ENCODE measurements around the gene AHRR. TPM values are rescaled to one million over a fixed set of nuclear protein-coding genes. Genes with fewer than 3 reads are reported as not detected.
A peak's percentile ranks its signal among the peaks of the same experiment; 100 is the strongest.

The AHRR gene
- total RNA-seq, 1 donor from 2014 or later, result 2.6 TPM

DNA sequence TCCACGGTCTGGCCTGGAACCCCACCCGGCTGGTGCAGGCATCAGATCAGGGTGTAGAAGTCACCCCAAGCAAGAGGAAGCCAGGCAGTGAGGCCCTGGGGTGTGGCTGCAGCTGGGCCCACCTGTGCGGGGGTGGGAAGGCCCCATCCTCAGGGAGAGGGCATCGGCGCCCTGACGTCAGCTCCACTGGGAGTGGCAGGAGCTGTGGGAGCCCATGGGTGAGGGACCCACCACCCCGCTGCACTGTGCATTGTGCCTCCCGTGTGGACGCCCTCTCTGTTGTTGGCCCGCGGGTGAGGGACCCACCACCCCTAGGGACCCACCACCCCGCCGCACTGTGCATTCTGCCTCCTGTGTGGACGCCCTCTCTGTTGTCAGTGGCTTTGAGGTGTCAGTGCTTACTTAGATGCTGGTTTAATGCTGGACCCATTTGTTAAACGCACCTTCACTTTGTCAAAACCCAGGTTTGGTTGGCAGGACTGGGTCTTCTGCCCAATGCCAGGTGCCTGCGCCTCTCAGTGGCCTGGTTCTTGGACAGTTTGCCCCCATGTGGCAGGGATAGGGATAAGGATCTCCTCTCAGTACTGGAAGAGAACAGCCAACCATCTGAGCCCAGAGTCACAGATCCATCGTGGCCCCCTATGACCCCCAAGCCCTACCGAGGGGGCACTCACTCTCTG lies 114.6 kb downstream of the AHRR start:
- no peaks in the 10 kb centered on the region for H3K36me3 ChIP-seq (ENCODE audit: control insufficient read depth, insufficient read depth, low read length)
- TF ChIP-seq, protein P1, sequence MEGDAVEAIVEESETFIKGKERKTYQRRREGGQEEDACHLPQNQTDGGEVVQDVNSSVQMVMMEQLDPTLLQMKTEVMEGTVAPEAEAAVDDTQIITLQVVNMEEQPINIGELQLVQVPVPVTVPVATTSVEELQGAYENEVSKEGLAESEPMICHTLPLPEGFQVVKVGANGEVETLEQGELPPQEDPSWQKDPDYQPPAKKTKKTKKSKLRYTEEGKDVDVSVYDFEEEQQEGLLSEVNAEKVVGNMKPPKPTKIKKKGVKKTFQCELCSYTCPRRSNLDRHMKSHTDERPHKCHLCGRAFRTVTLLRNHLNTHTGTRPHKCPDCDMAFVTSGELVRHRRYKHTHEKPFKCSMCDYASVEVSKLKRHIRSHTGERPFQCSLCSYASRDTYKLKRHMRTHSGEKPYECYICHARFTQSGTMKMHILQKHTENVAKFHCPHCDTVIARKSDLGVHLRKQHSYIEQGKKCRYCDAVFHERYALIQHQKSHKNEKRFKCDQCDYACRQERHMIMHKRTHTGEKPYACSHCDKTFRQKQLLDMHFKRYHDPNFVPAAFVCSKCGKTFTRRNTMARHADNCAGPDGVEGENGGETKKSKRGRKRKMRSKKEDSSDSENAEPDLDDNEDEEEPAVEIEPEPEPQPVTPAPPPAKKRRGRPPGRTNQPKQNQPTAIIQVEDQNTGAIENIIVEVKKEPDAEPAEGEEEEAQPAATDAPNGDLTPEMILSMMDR (IDR thresholded peaks at IDR 0.05; ENCODE audit: insufficient read depth, low read length, poor library complexity, severe bottlenecking), result peak; percentile 47
- DNase-seq (ENCODE audit: low read depth), result no peak

DNA sequence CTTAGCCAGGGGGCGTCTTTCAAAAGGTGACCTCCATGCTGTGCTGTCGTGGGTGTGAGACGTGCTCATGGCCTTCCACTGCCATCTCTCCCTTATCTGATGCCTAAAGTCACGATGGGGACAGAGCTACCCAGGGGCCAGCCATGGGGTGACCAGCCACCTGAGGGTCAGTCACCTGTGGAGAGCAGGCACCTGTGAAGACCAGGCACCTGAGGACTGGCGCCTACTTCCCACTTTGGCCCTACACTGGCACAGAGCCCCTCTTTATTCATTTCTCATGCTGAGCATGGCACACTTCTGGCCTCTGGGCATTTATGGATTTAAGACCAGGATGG lies 115.1 kb downstream of the AHRR start:
- Histone ChIP-seq H3K36me3 (ENCODE audit: control insufficient read depth, insufficient read depth, low read length) (no peaks in the 10 kb centered on the region), H3K27me3 (ENCODE audit: control insufficient read depth, insufficient read depth, low read length) (peaks cover 2% of the 10 kb centered on the region), H3K4me3 (ENCODE audit: low read depth, low read length) (no peak overlapping the region)
- no peak for DNase-seq (ENCODE audit: low read depth)
- TF ChIP-seq, protein P1 (IDR thresholded peaks at IDR 0.05; ENCODE audit: insufficient read depth, low read length, poor library complexity, severe bottlenecking), result no peak

More for the DNA sequence above, 114.6 kb downstream of the AHRR start:
- H3K4me3 ChIP-seq (ENCODE audit: low read depth, low read length), result no peak overlapping the region
- peaks cover 2% of the 10 kb centered on the region for H3K27me3 ChIP-seq (ENCODE audit: control insufficient read depth, insufficient read depth, low read length)

DNA sequence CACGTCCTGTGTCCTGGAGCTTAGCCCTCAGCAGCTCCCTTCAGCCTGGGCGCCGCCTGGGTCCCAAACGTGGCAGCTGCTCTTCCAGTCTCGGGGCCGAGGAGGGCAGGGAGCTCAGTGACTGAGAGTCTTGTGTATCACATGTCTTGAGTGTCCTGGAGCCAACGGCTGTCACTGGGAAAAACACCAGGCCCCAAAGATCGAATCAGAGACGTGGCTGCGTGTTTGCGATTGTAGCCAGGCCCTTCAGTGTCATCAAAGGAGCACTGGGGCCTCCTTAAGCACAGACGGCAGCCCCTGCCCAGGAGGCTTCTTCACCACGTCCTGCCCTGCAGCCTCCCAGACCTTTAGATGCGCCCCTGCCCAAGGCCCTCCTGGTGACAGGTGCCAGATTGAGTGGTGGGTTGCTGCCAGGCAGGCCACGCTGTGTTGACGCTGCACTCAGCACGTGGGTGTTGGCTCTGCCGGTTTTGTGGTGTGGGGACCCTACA lies 115.8 kb downstream of the AHRR start:
- Histone ChIP-seq H3K27me3 (ENCODE audit: control insufficient read depth, insufficient read depth, low read length) (peaks cover 2% of the 10 kb centered on the region), H3K4me3 (ENCODE audit: low read depth, low read length) (no peak overlapping the region), H3K36me3 (ENCODE audit: control insufficient read depth, insufficient read depth, low read length) (no peaks in the 10 kb centered on the region)
- TF ChIP-seq, protein P1 (IDR thresholded peaks at IDR 0.05; ENCODE audit: insufficient read depth, low read length, poor library complexity, severe bottlenecking), result no peak
- no peak for DNase-seq (ENCODE audit: low read depth)

DNA sequence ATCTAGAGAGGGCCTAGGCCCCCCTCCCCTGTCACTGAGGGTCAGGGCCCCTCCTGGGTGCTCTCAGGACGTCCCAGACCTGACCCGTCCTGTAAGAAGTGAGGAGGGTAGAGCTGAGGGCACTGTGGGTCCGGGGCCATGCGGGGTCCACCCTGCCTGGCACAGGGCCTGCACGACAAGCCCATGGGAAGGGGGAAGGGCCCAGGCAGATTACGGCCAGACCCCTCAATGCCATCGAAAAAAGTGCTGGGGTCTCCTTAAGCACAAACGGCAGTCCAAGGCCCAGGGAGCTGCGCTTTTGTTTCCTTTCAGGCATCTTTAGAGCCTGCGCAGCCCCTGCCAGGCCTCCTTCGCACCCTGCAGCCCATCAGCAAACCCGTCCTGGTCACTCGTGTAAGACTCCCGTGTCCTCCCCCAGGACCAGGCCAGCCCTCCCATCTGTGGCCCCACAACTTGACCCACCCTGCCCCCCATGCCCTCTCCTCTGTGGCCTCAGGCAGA lies 117.0 kb downstream of the AHRR start:
- H3K27me3 ChIP-seq (ENCODE audit: control insufficient read depth, insufficient read depth, low read length), result no peaks in the 10 kb centered on the region
- TF ChIP-seq, protein P1 (IDR thresholded peaks at IDR 0.05; ENCODE audit: insufficient read depth, low read length, poor library complexity, severe bottlenecking), result no peak
- DNase-seq (ENCODE audit: low read depth), result no peak
- no peaks in the 10 kb centered on the region for H3K36me3 ChIP-seq (ENCODE audit: control insufficient read depth, insufficient read depth, low read length)
- no peak overlapping the region for H3K4me3 ChIP-seq (ENCODE audit: low read depth, low read length)

DNA sequence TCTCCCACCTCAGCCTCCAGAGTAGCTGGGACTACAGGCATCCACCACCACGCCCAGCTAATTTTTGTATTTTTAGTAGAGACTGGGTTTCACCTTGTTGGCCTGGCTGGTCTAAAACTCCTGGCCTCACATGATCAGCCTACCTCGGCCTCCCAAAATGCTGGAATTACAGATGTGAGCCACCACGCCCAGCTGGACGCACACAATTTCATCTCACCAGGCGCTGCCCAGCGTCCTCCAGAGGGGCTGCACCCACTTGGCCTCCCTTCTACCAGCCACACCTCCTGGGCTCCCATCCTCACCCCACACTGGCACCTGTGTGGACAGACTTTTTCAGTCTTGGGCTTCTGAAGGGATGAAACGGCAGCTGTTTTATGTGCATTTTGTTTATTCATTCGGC lies 117.7 kb downstream of the AHRR start:
- TF ChIP-seq, protein P1 (IDR thresholded peaks at IDR 0.05; ENCODE audit: insufficient read depth, low read length, poor library complexity, severe bottlenecking), result no peak
- DNase-seq (ENCODE audit: low read depth), result no peak
- Histone ChIP-seq H3K4me3 (ENCODE audit: low read depth, low read length) (no peak overlapping the region), H3K36me3 (ENCODE audit: control insufficient read depth, insufficient read depth, low read length) (no peaks in the 10 kb centered on the region), H3K27me3 (ENCODE audit: control insufficient read depth, insufficient read depth, low read length) (no peaks in the 10 kb centered on the region)

DNA sequence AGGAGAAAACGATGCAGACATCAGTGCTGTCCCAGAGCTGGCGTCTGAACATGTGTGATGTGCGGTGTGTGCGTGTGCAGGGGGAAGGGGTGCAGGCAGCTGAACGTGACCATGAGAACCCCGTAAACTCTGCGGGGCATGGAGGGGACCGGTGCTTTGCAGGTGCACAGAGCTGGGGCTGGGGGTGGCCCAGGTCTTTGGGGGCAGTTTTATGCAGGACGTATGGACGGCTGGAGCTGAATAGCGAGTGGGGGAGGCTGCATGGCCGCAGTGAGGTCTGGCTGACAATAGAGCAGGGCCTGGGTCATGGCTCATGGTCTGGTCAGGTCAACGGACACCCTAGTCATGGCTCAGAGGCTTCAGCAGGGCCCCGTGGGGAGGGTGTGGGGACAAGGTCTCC lies 118.1 kb downstream of the AHRR start:
- no peak overlapping the region for H3K4me3 ChIP-seq (ENCODE audit: low read depth, low read length)
- no peaks in the 10 kb centered on the region for H3K36me3 ChIP-seq (ENCODE audit: control insufficient read depth, insufficient read depth, low read length)
- DNase-seq (ENCODE audit: low read depth), result no peak
- TF ChIP-seq, protein P1 (IDR thresholded peaks at IDR 0.05; ENCODE audit: insufficient read depth, low read length, poor library complexity, severe bottlenecking), result no peak
- no peaks in the 10 kb centered on the region for H3K27me3 ChIP-seq (ENCODE audit: control insufficient read depth, insufficient read depth, low read length)
